B cell (primary cell): ENCODE data around the gene RBP2. TPM values are rescaled to one million over a fixed set of nuclear protein-coding genes. Genes with fewer than 3 reads are reported as not detected.

Experiments used
- ATAC-seq: fragments of 200-7000 bp; cut with Tn5 transposase; one replicate; pipeline ENCODE4 v1.10.0; 2021; ENCODE audit warnings: low read depth, mild to moderate bottlenecking, moderate number of reproducible peaks, moderate library complexity
- CTCF ChIA-PET: fragments of 350-600 bp; sonication (Branson Sonifier 250); formaldehyde crosslinking; loops from one replicate; lab custom pipeline; 2021; ENCODE audit warnings: antibody characterized with exemption, inconsistent platforms; lab: Charles Lee
- POLR2A ChIA-PET: fragments of 350-600 bp; sonication (Branson Sonifier 250); formaldehyde crosslinking; loops from one replicate; lab custom pipeline; 2021; ENCODE audit warnings: antibody characterized with exemption; lab: Charles Lee
- DNase-seq: peaks from one replicate; pipeline ENCODE4 v3.0.0; 2013
- H2AFZ ChIP-seq: 2 replicates; pipeline ENCODE4 v1.6.1; 2012; ENCODE audit warnings: mild to moderate bottlenecking, low read depth, low read length; ENCODE audit not compliant: insufficient read depth, poor library complexity, severe bottlenecking
- H3K27ac ChIP-seq, 2 donors: 1 replicate in 1 of 2; 2 replicates in 1 of 2; pipeline ENCODE4 v1.5.1; 2012 to 2013; ENCODE audit warnings: low read length in 2 of 2, mild to moderate bottlenecking in 2 of 2, moderate library complexity in 1 of 2
- H3K27me3 ChIP-seq, 4 experiments: fragments of 200-600 bp in 1 of 4; sonication (generic) in 1 of 4; replicated peaks in 1 of 4; 1 replicate in 2 of 4; 2 replicates in 2 of 4; pipeline versions ENCODE4 v1.6.1 to v1.7.0; 2013 to 2016; ENCODE audit warnings: low read length in 3 of 4, mild to moderate bottlenecking in 2 of 4, mixed read lengths in 1 of 4, moderate library complexity in 1 of 4; ENCODE audit not compliant: insufficient read depth in 4 of 4, control insufficient read depth in 3 of 4; ENCODE audit errors: control extremely low read depth in 1 of 4
- H3K36me3 ChIP-seq, 2 experiments: replicated peaks in 1 of 2; 1 replicate in 1 of 2; 2 replicates in 1 of 2; pipeline versions ENCODE4 v1.6.1 to v1.7.1; 2013; ENCODE audit warnings: low read length in 1 of 2; ENCODE audit not compliant: insufficient read depth in 2 of 2, control insufficient read depth in 1 of 2; ENCODE audit errors: control extremely low read depth in 1 of 2, extremely low read depth in 1 of 2
- H3K4me1 ChIP-seq, 2 donors: fragments of 200-600 bp in 1 of 2; sonication (generic) in 1 of 2; 1 replicate in 1 of 2; 2 replicates in 1 of 2; pipeline versions ENCODE4 v1.5.1 to v1.6.1; 2013 to 2017; ENCODE audit warnings: low read length in 2 of 2; ENCODE audit not compliant: control insufficient read depth in 2 of 2, insufficient read depth in 2 of 2
- H3K4me2 ChIP-seq: replicated peaks from 2 replicates; pipeline ENCODE3; 2012; ENCODE audit warnings: mild to moderate bottlenecking, low read depth, low read length; ENCODE audit not compliant: poor library complexity, severe bottlenecking
- H3K4me3 ChIP-seq, 5 experiments: fragments of 200-600 bp in 1 of 5; sonication (generic) in 1 of 5; 1 replicate in 3 of 5; 2 replicates in 2 of 5; pipeline versions ENCODE4 v1.5.1 to v1.7.0; 2011 to 2016; ENCODE audit warnings: low read length in 4 of 5, mild to moderate bottlenecking in 4 of 5, low read depth in 2 of 5, control low read depth in 1 of 5, moderate library complexity in 1 of 5; ENCODE audit not compliant: insufficient read depth in 1 of 5; ENCODE audit errors: control extremely low read depth in 1 of 5, extremely low read depth in 1 of 5
- H3K79me2 ChIP-seq: fragments of 200-600 bp; sonication (generic); one replicate; pipeline ENCODE4 v1.6.0; 2016; ENCODE audit warnings: low read length; ENCODE audit not compliant: control insufficient read depth, insufficient read depth
- H3K9ac ChIP-seq: fragments of 200-600 bp; sonication (generic); 2 replicates; pipeline ENCODE4 v1.6.1; 2017; ENCODE audit warnings: mild to moderate bottlenecking, low read length, moderate library complexity
- H3K9me3 ChIP-seq, 3 donors: one replicate each; pipeline versions ENCODE4 v1.6.1 to v1.7.1; 2013; ENCODE audit warnings: low read length in 2 of 3; ENCODE audit not compliant: control insufficient read depth in 2 of 3, insufficient read depth in 1 of 3; ENCODE audit errors: control extremely low read depth in 1 of 3
- H4K20me1 ChIP-seq: 2 replicates; pipeline ENCODE4 v1.6.0; 2012; ENCODE audit warnings: mild to moderate bottlenecking, low read length; ENCODE audit not compliant: insufficient read depth, control insufficient read depth, poor library complexity, severe bottlenecking
- H3K27ac Mint-ChIP-seq: one replicate; pipeline ENCODE4 v1.8.0; 2021; ENCODE audit warnings: mixed read lengths
- H3K27me3 Mint-ChIP-seq: one replicate; pipeline ENCODE4 v1.8.0; 2021; ENCODE audit warnings: mixed read lengths
- H3K4me1 Mint-ChIP-seq: one replicate; pipeline ENCODE4 v1.8.0; 2021; ENCODE audit warnings: mixed read lengths
- H3K4me3 Mint-ChIP-seq: one replicate; pipeline ENCODE4 v1.8.0; 2021; ENCODE audit warnings: mixed read lengths
- H3K9me3 Mint-ChIP-seq: one replicate; pipeline ENCODE4 v1.8.0; 2022; ENCODE audit warnings: mixed read lengths; ENCODE audit not compliant: insufficient read depth
- EZH2 ChIP-seq: IDR thresholded peaks from 2 replicates; pipeline ENCODE4 v1.6.1; 2012; ENCODE audit warnings: borderline replicate concordance, low read depth, mild to moderate bottlenecking, moderate library complexity, low read length; ENCODE audit not compliant: insufficient read depth, poor library complexity, severe bottlenecking
- WGBS: methylation state at CpG from one replicate; pipeline ENCODE4 v1.1.5; 2013; ENCODE audit warnings: missing lambda C conversion rate; ENCODE audit not compliant: insufficient coverage; 5-methylcytosine and 5-hydroxymethylcytosine counted together
- intact Hi-C: fragments of 100-400 bp; cut with micrococcal nuclease; formaldehyde crosslinking; loops from one replicate; pipeline ENCODE4 v1.10.0; 2022
- polyA plus RNA-seq: library from polyadenylated mRNA; depleted of rRNA; stranded (reverse); fragments of >200 nt; gene quantifications from 2 replicates; pipeline ENCODE4 v1.2.3, GENCODE V29; 2012
- total RNA-seq, 2 donors: library from RNA; stranded (reverse); fragments of 120-200 nt in 1 of 2; gene quantifications; 1 replicate in 1 of 2; 2 replicates in 1 of 2; pipeline versions ENCODE4 v1.2.3 to v1.2.4, GENCODE V29; 2013 to 2022
- TF ChIP-seq, protein P1 (sequence below): fragments of 200-600 bp; IDR thresholded peaks from one replicate; pipeline ENCODE4 v1.8.0; 2022; ENCODE audit warnings: antibody characterized with exemption, mild to moderate bottlenecking

The RBP2 gene
- total and polyA plus RNA-seq, 2 donors (not counting 1 experiment from before 2014, with no cell fraction given): not detected

DNA sequence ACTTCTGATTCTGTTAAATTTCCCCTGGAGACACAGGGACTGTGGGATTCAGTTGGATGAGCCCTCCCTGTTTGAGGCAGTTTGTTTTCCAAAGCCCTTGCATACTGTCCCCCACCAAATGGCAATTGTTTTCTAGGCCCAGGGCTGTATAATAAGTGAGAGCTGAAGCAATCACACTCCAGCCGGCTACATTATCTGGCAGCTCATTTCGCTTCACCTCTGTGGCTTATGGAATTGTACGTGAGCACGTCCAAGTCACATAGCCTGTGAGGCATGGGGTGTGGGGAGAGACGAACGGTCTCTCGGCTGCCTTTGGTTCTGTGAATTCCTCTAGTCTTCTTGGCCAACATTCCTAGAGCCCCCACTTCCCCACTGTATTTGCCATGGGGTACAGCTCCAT is 10.7 kb downstream of the RBP2 start:
- H3K4me1 ChIP-seq: no peaks in the 10 kb centered on the region
- no peak overlapping the region for H3K9ac ChIP-seq
- 100% methylated on average over 1 of the region's 7 CpGs for WGBS
- ChIA-PET POLR2A (no interaction called here), CTCF (no interaction called here)
- TF ChIP-seq EZH2: no peak
- TF ChIP-seq, protein P1, sequence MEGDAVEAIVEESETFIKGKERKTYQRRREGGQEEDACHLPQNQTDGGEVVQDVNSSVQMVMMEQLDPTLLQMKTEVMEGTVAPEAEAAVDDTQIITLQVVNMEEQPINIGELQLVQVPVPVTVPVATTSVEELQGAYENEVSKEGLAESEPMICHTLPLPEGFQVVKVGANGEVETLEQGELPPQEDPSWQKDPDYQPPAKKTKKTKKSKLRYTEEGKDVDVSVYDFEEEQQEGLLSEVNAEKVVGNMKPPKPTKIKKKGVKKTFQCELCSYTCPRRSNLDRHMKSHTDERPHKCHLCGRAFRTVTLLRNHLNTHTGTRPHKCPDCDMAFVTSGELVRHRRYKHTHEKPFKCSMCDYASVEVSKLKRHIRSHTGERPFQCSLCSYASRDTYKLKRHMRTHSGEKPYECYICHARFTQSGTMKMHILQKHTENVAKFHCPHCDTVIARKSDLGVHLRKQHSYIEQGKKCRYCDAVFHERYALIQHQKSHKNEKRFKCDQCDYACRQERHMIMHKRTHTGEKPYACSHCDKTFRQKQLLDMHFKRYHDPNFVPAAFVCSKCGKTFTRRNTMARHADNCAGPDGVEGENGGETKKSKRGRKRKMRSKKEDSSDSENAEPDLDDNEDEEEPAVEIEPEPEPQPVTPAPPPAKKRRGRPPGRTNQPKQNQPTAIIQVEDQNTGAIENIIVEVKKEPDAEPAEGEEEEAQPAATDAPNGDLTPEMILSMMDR: no peak
- no peak overlapping the region for H3K4me3 ChIP-seq
- Mint-ChIP-seq H3K4me3 (no peak overlapping the region), H3K27ac (no peak overlapping the region), H3K9me3 (no peaks in the 10 kb centered on the region), H3K4me1 (no peaks in the 10 kb centered on the region), H3K27me3 (no peaks in the 10 kb centered on the region)
- no peak overlapping the region for H2AFZ ChIP-seq
- no peaks in the 10 kb centered on the region for H4K20me1 ChIP-seq
- H3K79me2 ChIP-seq: no peaks in the 10 kb centered on the region
- ATAC-seq (no peak), DNase-seq (no peak)
- no peaks in the 10 kb centered on the region for H3K36me3 ChIP-seq
- intact Hi-C loops: no loop called here
- H3K27me3 ChIP-seq: no peaks in the 10 kb centered on the region
- H3K27ac ChIP-seq: no peak overlapping the region
- no peaks in the 10 kb centered on the region for H3K9me3 ChIP-seq
- H3K4me2 ChIP-seq: no peak overlapping the region

DNA sequence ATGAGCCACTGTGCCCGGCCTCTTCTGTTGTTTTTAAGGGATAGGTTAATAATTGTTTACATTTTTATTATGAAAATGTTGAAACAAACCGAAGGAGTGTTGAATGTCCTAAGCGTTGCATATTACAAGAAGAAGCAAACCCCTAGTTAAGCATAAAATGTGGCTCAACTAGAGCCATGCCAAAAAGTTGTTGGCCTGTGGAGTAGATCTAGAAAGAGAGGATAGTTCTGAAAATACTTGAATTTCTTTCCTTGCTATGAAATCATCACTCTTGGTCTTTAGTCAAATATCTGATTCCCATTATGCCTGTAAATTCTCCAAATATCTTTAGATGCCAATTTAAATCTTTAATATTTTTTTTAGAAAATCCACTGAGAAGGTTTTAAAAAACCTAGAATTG is 12.8 kb downstream of the RBP2 start:
- DNase-seq: no peak
- Mint-ChIP-seq H3K4me3 (no peak overlapping the region), H3K27me3 (no peaks in the 10 kb centered on the region), H3K4me1 (no peaks in the 10 kb centered on the region), H3K27ac (no peak overlapping the region), H3K9me3 (no peaks in the 10 kb centered on the region)
- Histone ChIP-seq H3K27me3 (no peaks in the 10 kb centered on the region), H3K4me1 (no peaks in the 10 kb centered on the region), H3K9ac (no peak overlapping the region), H3K36me3 (no peaks in the 10 kb centered on the region), H3K79me2 (no peaks in the 10 kb centered on the region), H4K20me1 (no peaks in the 10 kb centered on the region), H2AFZ (no peak overlapping the region), H3K4me3 (no peak overlapping the region), H3K27ac (no peak overlapping the region), H3K4me2 (no peak overlapping the region), H3K9me3 (no peaks in the 10 kb centered on the region)
- CTCF ChIA-PET: no interaction called here
- POLR2A ChIA-PET: no interaction called here
- intact Hi-C loops: no loop called here
- TF ChIP-seq EZH2: no peak
- TF ChIP-seq, protein P1: no peak
- no CpG with 5 or more reads among the region's 3 CpGs for WGBS
- ATAC-seq: no peak
